GM10847 (cell line): ENCODE data around the gene HOXD3.

Experiments
- POLR2A ChIP-seq: IDR thresholded peaks from 2 replicates; pipeline ENCODE4 v1.6.1; 2011; ENCODE audit not compliant: insufficient read length; ENCODE audit errors: extremely low read depth

HOXD3 gene

GRCh38 chr2:176149939-176150583 is 7.0 kb upstream of the HOXD3 start:
- no peak for TF ChIP-seq POLR2A

- TF ChIP-seq POLR2A = no peak
Measured at GRCh38 chr2:176150584-176151441, 6.3 kb upstream of the HOXD3 start.

- no peak for TF ChIP-seq POLR2A
Measured at GRCh38 chr2:176151442-176152287, 5.4 kb upstream of the HOXD3 start, which contains the start of gene HOXD4. TSS of gene HOXD4 (plus strand) at chr2:176151550. CDS start at chr2:176151634, 84 bp downstream.

- no peak for TF ChIP-seq POLR2A
Measured at GRCh38 chr2:176152350-176153181, 4.5 kb upstream of the HOXD3 start.

- no peak for TF ChIP-seq POLR2A
Measured at GRCh38 chr2:176154576-176155252, 2.4 kb upstream of the HOXD3 start.

- no peak for TF ChIP-seq POLR2A
Measured at GRCh38 chr2:176155356-176156044, 1.6 kb upstream of the HOXD3 start.

- no peak for TF ChIP-seq POLR2A
Measured at GRCh38 chr2:176156301-176156806, 753 bp upstream of the HOXD3 start.

- no peak for TF ChIP-seq POLR2A
Measured at GRCh38 chr2:176157499-176158185, 535 bp downstream of the HOXD3 start.

- no peak for TF ChIP-seq POLR2A
Measured at GRCh38 chr2:176158186-176158591, 1.1 kb downstream of the HOXD3 start.

DNA sequence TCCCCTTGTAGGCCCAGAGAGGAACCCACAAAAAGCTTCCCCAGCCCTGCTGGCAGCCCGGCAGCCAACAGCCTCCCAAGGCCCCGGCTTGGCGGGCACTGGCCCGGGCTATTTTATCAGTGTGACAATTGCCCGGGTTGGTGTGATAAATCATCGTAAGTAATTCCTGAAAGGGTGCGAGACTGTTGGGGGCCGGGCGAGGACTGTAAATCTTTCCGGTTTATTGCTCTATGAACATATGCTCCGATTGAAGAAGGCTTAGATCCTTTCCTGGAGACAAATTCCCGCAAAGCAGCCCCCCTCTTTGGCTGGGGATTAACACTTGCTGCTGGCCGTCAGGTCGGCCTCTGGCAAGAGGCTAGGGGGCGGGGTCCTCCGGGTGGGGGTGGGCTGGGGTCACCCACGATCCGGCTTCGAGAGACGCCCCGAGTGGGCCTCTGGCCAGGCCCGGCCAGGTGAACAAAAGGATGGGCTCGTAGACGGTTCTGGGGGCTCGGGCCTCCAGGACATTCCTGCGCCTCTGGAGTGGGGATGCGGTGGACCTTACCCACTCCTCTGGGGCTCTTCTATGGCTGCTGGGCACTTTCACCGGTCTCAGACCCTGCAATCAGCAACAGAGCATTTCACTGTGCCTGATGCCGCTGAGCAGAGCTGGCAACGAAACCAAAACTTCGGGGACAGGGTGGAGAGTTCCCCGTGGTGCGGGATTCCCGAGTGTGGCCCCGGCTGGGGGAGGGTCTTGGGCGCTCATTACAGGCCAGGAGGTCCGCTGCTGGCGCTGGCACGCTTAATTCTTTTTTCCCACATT is 2.0 kb downstream of the HOXD3 start:
- no peak for TF ChIP-seq POLR2A

GRCh38 chr2:176159663-176160250 is 2.6 kb downstream of the HOXD3 start:
- no peak for TF ChIP-seq POLR2A
